ENCODE results near the gene NPPA. TPM values are rescaled to one million over a fixed set of nuclear protein-coding genes. Genes with fewer than 3 reads are reported as not detected.

NPPA gene
- total RNA-seq, 1 donor from 2014 or later = not detected

DNA sequence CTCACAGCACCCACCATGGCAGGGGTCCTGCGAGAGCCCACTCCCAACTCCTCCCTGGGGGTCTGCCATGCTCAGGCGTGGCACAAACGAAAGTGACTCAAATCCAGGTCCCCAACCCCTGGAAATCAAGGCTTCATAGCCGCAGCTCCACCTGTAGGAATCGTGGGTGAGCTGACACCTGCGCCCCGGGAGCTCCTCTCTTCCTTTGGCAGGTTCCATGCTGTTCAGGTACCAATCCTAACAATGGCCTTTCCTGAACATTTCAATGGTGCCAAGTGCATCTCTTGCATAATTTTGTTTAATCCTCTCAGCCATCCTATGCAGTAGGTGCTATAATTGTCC is 40.1 kb upstream of the NPPA start:
- Mint-ChIP-seq H3K4me3 (no peak overlapping the region), H3K36me3 (no peaks in the 10 kb centered on the region), H3K9me3 (no peaks in the 10 kb centered on the region), H3K27me3 (ENCODE audit: low read depth) (no peaks in the 10 kb centered on the region), H3K4me1 (peaks cover 9% of the 10 kb centered on the region), H3K27ac (no peak overlapping the region)
- no peak for DNase-seq (ENCODE audit: low spot score in 2 of 2, unreplicated experiment in 2 of 2)
- TF ChIP-seq, protein P1, sequence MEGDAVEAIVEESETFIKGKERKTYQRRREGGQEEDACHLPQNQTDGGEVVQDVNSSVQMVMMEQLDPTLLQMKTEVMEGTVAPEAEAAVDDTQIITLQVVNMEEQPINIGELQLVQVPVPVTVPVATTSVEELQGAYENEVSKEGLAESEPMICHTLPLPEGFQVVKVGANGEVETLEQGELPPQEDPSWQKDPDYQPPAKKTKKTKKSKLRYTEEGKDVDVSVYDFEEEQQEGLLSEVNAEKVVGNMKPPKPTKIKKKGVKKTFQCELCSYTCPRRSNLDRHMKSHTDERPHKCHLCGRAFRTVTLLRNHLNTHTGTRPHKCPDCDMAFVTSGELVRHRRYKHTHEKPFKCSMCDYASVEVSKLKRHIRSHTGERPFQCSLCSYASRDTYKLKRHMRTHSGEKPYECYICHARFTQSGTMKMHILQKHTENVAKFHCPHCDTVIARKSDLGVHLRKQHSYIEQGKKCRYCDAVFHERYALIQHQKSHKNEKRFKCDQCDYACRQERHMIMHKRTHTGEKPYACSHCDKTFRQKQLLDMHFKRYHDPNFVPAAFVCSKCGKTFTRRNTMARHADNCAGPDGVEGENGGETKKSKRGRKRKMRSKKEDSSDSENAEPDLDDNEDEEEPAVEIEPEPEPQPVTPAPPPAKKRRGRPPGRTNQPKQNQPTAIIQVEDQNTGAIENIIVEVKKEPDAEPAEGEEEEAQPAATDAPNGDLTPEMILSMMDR (IDR thresholded peaks at IDR 0.05; ENCODE audit: unreplicated experiment) = no peak

DNA sequence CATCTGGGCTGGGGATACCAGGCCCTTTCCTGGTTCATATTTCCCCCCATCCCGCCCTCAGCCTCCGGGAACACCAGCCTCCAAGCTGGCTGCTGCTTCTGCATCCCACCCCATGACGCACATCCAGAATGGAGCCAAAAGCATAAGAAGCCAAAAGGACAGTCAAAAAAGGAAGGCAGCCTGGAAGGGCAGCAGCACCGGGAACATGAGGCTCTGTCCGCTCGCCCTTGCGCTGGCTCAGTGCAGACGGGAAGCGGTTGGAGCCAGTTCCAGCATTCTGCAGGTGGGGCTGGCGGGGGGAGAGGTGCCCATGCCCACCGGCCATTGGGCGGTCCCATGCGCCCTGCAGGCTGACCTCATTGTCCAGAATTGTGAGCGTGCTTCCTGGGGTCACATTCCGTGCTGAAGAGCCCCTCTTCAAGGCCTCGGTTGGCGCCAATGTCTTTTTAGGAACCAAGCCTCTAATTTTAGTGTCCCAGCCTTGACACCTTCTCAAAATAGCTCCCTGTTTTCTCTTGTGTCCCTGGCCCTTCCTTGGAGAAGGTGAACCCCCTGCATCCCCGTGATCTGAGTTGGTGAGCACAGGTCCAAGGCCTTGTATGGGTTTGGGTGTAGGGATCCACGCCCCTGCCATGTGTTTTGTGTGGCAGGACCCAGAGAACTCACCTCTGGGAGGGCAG is 39.5 kb upstream of the NPPA start:
- H3K27ac Mint-ChIP-seq = no peak overlapping the region
- no peak overlapping the region for H3K4me3 Mint-ChIP-seq
- H3K27me3 Mint-ChIP-seq (ENCODE audit: low read depth) = no peaks in the 10 kb centered on the region
- no peak for DNase-seq (ENCODE audit: low spot score in 2 of 2, unreplicated experiment in 2 of 2)
- TF ChIP-seq, protein P1 (IDR thresholded peaks at IDR 0.05; ENCODE audit: unreplicated experiment) = no peak
- H3K4me1 Mint-ChIP-seq = peaks cover 12% of the 10 kb centered on the region
- H3K9me3 Mint-ChIP-seq = no peaks in the 10 kb centered on the region
- H3K36me3 Mint-ChIP-seq = no peaks in the 10 kb centered on the region

DNA sequence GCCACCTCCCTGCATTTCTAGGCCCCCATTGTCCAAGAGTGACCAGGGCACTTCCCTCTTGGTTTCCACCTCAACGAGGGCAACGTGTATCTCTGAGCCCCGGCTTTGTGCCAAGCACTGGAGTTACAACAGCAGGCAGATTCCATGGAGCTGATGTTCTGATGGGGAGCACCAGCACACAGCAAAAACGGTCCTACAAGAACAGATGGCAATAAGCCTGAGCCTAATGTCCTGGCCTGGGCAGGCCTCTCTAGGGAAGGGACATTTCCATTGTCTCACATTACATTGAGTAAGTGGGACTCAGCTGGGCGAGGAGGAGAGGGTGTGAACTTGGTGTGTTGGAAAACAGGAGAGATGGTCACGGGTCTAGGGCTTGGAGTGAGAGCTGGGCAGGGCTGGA is 38.3 kb upstream of the NPPA start:
- no peak overlapping the region for H3K27ac Mint-ChIP-seq
- TF ChIP-seq, protein P1 (IDR thresholded peaks at IDR 0.05; ENCODE audit: unreplicated experiment) = no peak

DNA sequence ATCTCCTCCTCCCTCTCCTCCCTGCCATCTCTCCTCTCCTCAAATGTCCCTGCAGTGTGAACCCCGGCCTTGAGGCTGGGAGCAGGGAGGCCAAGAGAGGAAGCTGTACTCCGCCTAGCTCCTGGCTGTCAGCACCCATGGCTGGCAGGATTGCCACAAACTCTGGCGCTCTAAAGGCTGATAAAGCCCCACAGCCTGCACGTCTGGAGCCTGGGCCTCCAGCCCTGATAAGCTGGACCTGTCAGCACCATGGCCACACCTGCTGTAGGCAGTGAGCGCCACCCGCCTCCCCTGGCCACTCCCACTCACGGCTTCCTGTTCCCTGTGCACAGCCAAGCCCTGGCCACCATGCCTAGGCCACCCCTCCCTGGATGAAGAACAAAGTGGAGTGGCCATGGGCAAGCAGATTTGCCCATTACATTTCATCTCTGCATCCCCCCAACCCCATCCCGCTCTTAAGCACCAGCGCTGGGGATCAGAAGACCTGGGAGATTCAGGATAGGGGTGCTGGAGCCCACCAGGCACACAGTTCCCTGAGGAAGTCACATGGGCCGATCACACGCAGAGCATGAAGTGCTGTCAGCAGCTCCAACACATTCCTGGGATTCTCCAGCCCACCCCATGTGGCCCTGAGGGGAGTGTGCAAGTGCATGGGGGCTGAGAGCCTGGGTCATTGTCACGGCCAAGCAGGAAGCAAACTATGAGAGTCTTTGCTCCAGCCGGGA is 35.4 kb upstream of the NPPA start:
- H3K27me3 Mint-ChIP-seq (ENCODE audit: low read depth) = no peaks in the 10 kb centered on the region
- TF ChIP-seq, protein P1 (IDR thresholded peaks at IDR 0.05; ENCODE audit: unreplicated experiment) = no peak
- H3K4me3 Mint-ChIP-seq = no peak overlapping the region
- no peak overlapping the region for H3K27ac Mint-ChIP-seq
- no peaks in the 10 kb centered on the region for H3K9me3 Mint-ChIP-seq
- H3K36me3 Mint-ChIP-seq = no peaks in the 10 kb centered on the region
- peaks cover 25% of the 10 kb centered on the region for H3K4me1 Mint-ChIP-seq
- DNase-seq (ENCODE audit: low spot score in 2 of 2, unreplicated experiment in 2 of 2) = peak in 1 of 2 experiments; percentile 51

More for the DNA sequence above, 38.3 kb upstream of the NPPA start:
- H3K4me1 Mint-ChIP-seq = peaks cover 23% of the 10 kb centered on the region
- no peaks in the 10 kb centered on the region for H3K27me3 Mint-ChIP-seq (ENCODE audit: low read depth)
- no peaks in the 10 kb centered on the region for H3K36me3 Mint-ChIP-seq
- H3K4me3 Mint-ChIP-seq = no peak overlapping the region
- no peaks in the 10 kb centered on the region for H3K9me3 Mint-ChIP-seq
- DNase-seq (ENCODE audit: low spot score in 2 of 2, unreplicated experiment in 2 of 2) = no peak

DNA sequence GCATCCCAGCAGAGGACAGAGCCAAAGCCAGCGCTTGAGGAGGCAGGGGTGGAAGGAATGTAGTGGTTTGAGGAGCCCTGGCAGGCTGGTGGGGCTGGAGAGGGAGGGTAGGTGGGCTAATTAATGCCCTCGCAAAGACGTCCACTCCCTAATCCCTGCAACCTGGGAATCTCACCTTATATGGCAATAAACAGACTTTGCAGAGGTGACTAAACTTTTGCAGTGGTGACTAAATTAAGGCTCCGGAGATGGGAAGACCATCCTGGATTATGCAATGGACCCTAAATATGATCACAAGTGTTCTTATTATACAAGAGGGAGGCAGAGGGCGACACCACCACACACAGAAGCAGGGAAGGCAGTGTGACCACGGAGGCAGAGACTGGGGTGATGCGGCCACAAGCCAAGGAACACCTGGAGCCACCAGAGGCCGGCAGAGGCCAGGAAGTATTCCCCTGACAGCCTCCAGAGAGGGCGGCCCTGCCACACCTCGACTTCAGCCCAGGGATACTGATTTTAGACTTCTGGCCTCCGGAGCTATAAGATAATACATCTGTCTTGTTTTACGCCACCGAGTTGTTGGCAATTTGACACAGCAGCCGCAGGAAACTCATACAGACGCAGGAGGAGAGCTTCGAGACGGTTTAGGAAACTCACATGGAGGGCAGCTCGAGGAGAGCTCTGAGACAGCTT is 34.3 kb upstream of the NPPA start:
- H3K4me3 Mint-ChIP-seq = no peak overlapping the region
- H3K27ac Mint-ChIP-seq = peak overlapping the region; percentile 64
- peaks cover 3% of the 10 kb centered on the region for H3K27me3 Mint-ChIP-seq (ENCODE audit: low read depth)
- H3K4me1 Mint-ChIP-seq = peaks cover 25% of the 10 kb centered on the region
- no peaks in the 10 kb centered on the region for H3K9me3 Mint-ChIP-seq
- TF ChIP-seq, protein P1 (IDR thresholded peaks at IDR 0.05; ENCODE audit: unreplicated experiment) = no peak
- DNase-seq (ENCODE audit: low spot score in 2 of 2, unreplicated experiment in 2 of 2) = no peak
- H3K36me3 Mint-ChIP-seq = no peaks in the 10 kb centered on the region
